Pulmonary artery endothelial cell (primary cell): Measurements from ENCODE around the gene BPIFA1. TPM values are rescaled to one million over a fixed set of nuclear protein-coding genes. Genes with fewer than 3 reads are reported as not detected.

Source experiments
- DNase-seq: peaks from one replicate; pipeline ENCODE4 v3.0.0-alpha.2; 2011; ENCODE audit warnings: low read depth, low spot score
- total RNA-seq: library from RNA; depleted of rRNA; stranded (reverse); fragments of >200 nt; gene quantifications from 2 replicates; pipeline ENCODE4 v1.2.3, GENCODE V29; 2014

Gene BPIFA1
- total RNA-seq = not detected in 2 replicates

- DNase-seq = no peak
These were observed at the start of gene BPIFA1 for GRCh38 chr20:33235696-33236095. Gene BPIFA1 (plus strand): TSS chr20:33235996. CDS start chr20:33237712, 1,716 bp downstream.

GRCh38 chr20:33187491-33187890 is 48.3 kb upstream of the BPIFA1 start:
- DNase-seq = no peak

DNA sequence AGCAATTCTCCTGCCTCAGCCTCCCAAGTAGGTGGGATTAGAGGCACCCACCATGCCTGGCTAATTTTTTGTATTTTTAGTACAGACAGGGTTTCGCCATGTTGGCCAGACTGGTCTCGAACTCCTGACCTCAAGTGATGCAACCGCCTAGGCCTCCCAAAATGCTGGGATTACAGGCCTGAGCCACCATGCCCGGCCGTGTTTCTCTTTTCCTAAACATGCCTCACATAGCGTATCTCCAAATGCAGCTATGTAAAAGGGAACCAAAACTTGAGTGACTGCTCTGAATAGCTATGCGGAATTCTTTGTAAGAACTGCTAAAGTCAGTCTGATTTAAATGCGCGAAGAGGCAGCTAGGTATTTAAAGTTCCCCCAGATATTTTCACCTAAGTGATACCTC is 47.4 kb upstream of the BPIFA1 start:
- no peak for DNase-seq

GRCh38 chr20:33191484-33191883 is 44.3 kb upstream of the BPIFA1 start:
- no peak for DNase-seq

DNA sequence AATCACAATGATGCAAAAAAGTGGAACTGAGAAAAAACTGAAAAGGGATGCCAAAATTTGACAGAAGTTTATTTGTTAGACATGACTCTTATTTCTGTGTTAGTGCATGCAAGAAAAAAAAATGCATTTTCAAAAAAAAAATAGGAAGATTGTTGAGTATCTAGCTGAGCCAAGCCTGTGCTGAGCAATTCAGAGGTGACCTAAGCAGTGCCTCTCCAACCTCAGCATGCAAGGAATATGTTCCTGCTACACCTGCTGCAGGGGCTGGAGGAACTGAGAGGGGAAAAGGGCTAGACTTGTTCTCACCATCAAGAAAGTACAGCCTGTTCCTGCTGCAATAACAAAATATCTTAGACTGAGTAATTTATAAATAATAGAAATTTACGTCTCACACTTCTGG is 43.8 kb upstream of the BPIFA1 start:
- no peak for DNase-seq

- DNase-seq = no peak
These were observed 42.8 kb upstream of the BPIFA1 start for GRCh38 chr20:33192912-33193501.

DNA sequence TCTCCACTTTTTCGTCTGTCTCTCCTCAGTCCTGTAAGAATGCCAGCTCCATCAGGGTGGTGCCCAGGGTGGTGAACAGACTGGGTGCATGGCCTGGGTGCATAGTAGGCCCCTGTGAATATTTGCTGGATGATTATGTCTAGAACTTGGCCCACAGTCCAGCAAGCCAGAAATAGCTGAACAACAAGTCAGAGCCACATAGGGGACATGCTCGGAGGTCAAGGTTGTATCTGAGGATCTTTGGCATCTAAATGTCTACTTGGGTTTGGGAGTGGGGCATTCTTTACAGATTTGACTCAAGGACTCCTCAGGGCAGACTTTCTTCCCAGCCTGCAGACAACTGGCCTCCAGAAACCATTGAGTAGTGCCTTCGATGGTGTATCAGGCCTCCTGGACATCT is 36.8 kb upstream of the BPIFA1 start:
- no peak for DNase-seq

DNA sequence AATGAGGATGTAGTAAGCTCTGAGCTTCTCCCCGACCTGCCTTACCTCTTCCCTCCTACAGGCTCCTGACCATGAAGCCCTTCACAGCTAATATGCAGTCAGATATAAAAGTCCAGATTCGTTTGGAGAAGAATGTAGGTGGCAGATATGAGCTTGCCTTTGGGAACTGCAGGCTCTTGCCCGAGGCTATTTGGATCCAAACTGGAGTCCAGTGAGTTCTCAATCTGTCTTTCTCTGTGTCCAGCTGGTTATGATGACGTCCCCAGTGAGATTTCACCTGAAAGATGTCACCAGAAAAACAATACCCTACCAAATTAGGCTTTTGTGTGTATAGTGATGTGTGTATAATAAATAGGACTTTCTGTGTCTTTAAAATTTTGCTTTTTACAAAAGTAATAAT is 33.3 kb upstream of the BPIFA1 start:
- DNase-seq = no peak

GRCh38 chr20:33203444-33203843 is 32.4 kb upstream of the BPIFA1 start:
- DNase-seq = no peak

GRCh38 chr20:33209789-33210188 is 26.0 kb upstream of the BPIFA1 start:
- peak; percentile 27 for DNase-seq

DNA sequence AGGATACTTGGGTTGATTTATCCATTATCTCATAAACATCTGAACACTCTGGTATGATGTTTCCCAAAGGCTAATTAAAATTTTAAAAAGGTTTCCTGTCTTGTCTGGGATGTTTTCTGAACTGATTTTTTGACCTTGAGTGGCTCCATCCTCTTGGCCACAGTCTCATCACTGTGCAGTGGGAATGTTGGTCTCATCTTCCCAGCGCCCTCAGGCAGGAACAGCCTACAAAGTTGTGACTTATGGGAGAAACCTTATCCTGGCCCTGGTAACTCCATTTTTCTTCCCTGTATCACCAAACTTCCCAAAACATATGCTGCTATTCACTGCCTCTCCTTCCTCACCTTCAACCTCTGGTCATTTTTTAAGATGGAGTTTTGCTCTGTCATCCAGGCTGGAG is 25.4 kb upstream of the BPIFA1 start:
- no peak for DNase-seq

- no peak for DNase-seq
These were observed 23.9 kb upstream of the BPIFA1 start for GRCh38 chr20:33211817-33212424.

- DNase-seq = no peak
These were observed 18.7 kb upstream of the BPIFA1 start, which contains the start of gene BPIFA3 for GRCh38 chr20:33217052-33217451. Gene BPIFA3 (plus strand): TSS chr20:33217352. CDS start chr20:33217537, 185 bp downstream.

GRCh38 chr20:33224399-33224798 is 11.4 kb upstream of the BPIFA1 start:
- DNase-seq = no peak

DNA sequence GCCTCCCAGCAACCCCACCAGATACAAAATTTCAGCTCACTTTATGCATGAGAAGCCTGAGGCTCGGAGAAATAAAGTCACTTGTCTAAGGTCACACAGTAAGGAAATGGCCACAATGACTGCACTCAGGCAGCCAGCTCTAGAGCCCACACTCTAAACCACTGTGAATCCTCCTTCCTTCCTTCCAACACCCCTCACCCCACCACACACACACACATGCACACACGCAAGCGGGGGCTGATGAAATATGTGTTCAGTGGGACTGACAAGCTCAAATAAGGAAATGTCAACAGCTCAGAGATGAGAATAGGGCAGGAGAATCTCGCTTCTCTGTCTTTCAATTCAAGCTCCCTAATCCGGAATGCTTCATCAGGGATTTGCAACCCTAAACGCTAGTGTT is 6.0 kb upstream of the BPIFA1 start:
- no peak for DNase-seq

DNA sequence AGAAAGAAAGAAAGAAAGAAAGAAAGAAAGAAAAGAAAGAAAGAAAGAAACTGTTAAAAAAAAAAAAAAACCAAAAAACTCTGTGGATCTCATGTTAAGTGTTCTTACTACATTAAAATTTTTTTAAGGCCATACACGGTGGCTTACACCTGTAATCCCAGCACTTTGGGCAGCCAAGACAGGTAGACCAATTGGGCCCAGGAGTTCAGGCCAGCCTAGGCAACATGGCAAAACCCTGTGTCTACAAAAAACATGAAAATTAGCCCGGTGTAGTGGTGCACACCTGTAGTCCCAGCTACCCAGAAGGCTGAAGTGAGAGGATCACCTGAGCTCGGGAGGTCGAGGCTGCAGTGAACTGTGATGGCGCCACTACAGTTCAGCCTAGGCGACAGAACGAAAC is 4.6 kb upstream of the BPIFA1 start:
- DNase-seq = no peak

GRCh38 chr20:33232486-33233072 is 3.2 kb upstream of the BPIFA1 start:
- no peak for DNase-seq

DNA sequence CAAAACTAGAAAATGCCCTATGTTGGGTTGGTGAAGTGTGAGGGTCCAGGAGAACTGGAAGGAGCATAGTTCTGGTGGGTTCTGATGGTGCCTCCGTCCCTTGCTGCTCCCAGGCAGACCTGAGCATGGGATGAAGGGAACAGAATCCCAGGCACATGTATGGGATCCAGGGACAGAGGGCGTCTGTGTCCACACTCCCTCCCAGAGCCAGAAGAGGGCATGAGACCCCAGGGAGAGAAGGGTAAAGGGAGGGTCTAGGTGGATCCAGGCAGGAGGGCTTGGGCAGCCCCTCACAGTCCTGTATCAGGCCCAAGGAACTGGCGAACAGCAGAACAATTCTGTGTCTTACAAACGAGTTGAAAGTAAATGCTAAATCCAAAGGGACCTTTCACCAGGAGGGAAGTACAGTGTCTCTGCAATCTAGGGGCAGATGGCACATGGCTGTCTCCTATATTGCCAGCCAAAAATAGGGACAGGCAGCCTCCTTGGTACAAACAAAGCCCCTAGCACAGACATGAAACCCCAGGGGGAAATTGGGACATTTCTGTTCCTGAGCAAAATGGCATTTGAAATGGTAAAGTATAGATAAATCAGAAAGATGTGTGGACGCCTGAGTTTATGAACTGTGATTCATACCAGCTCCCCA is 2.5 kb upstream of the BPIFA1 start:
- DNase-seq = no peak

GRCh38 chr20:33234050-33234449 is 1.7 kb upstream of the BPIFA1 start:
- no peak for DNase-seq

- no peak for DNase-seq
These were observed 555 bp downstream of the BPIFA1 start for GRCh38 chr20:33236351-33236750.

DNA sequence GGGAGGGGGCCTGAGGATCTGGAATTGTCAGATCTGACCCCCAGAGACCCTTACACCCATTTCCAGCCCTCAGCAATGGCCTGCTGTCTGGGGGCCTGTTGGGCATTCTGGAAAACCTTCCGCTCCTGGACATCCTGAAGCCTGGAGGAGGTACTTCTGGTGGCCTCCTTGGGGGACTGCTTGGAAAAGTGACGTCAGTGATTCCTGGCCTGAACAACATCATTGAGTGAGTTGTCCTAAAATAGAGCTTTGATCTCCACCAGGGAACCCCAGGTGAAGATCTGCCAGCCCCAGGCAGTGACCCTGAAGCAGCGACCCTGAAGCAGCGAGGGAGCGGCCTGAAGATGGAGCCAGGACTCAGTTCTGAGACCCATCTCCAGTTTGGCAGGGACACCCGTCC is 2.2 kb downstream of the BPIFA1 start:
- no peak for DNase-seq

DNA sequence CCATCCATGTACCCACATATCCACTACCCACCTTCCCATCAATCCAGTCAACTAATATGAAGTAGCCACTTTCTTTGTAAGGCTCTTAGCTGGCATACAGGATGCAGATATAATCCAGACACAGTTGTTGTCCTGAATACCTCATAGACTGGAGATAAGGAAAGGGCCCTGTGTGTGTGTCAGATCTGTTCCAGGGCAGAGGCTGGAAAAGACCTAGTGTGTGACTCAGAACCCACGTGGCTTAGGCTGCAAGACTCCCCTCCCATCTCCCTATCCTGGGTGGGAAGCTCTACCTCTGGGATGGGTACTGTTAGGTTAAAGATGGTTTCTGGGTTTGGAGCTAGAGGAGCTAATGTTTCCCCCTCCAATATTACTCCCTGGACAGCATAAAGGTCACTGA is 3.6 kb downstream of the BPIFA1 start:
- no peak for DNase-seq
